Dendritic cell treated with granulocyte-macrophage colony-stimulating factor and Interleukin-4, amounts not matched to agents 40 ng/mL and 50 ng/mL, for 4 days (primary cell): ENCODE results near the gene SLC35B2.
A peak's percentile ranks its signal among the peaks of the same experiment; 100 is the strongest.

ENCODE experiments used
- H3K27ac Mint-ChIP-seq: one replicate; pipeline ENCODE4 v1.8.0; 2022; ENCODE audit warnings: mild to moderate bottlenecking, mixed read lengths
- H3K27me3 Mint-ChIP-seq: one replicate; pipeline ENCODE4 v1.8.0; 2022; ENCODE audit warnings: mild to moderate bottlenecking, mixed read lengths
- H3K36me3 Mint-ChIP-seq: one replicate; pipeline ENCODE4 v1.8.0; 2022; ENCODE audit warnings: low read depth, mixed read lengths
- H3K4me1 Mint-ChIP-seq: one replicate; pipeline ENCODE4 v1.8.0; 2022; ENCODE audit warnings: low read depth, mixed read lengths
- H3K4me3 Mint-ChIP-seq: one replicate; pipeline ENCODE4 v1.8.0; 2022; ENCODE audit warnings: mild to moderate bottlenecking, moderate library complexity, mixed read lengths
- H3K9me3 Mint-ChIP-seq: one replicate; pipeline ENCODE4 v1.8.0; 2022; ENCODE audit warnings: mixed read lengths
- intact Hi-C: fragments of 100-400 bp; cut with micrococcal nuclease; formaldehyde crosslinking; loops from one replicate; pipeline ENCODE4 v1.15.0; 2022

The SLC35B2 gene, protein sequence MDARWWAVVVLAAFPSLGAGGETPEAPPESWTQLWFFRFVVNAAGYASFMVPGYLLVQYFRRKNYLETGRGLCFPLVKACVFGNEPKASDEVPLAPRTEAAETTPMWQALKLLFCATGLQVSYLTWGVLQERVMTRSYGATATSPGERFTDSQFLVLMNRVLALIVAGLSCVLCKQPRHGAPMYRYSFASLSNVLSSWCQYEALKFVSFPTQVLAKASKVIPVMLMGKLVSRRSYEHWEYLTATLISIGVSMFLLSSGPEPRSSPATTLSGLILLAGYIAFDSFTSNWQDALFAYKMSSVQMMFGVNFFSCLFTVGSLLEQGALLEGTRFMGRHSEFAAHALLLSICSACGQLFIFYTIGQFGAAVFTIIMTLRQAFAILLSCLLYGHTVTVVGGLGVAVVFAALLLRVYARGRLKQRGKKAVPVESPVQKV

DNA sequence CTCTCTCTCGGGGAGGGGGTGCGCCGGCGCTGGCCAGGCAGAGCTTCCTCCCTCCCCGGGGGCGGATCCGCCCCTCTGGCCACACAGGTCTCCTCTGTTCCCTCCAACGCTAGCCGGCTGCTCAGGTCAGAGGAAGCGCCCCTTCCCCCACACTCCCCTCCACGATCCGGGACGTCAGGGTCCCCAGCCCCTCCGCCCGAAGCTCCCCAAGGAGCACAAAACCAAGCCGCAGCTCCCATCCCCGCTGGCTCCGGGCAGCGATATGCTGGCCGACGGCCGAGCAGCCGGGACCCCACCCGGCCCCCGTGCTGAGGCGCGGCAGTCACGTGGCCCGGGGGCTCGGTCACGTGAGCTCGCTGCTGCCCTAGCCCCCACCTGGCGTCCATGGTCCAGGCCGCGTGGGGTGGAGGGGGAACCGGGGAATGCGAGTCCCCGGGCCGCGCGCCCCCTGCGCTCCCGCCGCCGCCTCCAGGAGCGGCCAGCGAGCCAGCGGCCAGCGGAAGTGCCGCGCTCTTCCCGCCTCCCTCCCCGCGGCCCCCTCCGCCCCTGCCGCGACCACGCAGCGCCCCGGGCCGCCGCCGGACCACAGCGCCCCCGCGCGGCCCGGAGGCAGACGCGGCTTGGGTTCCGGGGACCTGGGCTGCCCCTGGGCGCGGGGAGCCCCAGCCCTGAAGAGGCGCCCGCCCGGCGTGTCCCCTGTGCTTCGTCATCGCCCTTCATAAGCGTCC lies at the start of gene SLC35B2:
SLC35B2 (minus strand) TSS at position 504 of the 728 bp plus-strand sequence; CDS start at position 386, 118 bp downstream.
- Mint-ChIP-seq H3K4me1 (peaks cover 90% of the 10 kb centered on the region), H3K4me3 (peak within 1 kb of the TSS; percentile 89), H3K9me3 (no peaks in the 10 kb centered on the region), H3K27me3 (no peaks in the 10 kb centered on the region), H3K27ac (peak within 1 kb of the TSS; percentile 86), H3K36me3 (peaks cover 97% of the 10 kb centered on the region)
- intact Hi-C loops = no loop called here

DNA sequence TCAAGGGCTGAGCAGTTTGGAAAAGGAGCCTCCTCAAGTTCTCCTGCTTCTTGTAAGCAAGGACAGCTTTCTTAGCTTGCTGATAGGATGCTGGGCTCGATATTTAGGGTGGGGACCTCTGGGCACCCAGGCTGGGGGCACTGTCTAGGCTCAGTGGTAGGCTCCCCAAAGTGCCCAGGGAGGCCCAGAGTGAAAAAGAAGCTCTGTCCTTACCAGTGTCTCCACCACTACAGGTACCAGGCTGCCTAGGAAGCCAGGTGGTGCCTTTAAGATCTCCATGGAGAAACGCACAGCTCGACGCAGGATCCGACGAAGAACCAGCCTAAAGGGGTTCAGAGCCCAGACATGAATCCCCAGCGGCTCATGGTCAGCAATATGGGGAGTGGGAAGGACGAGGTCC lies 49.4 kb upstream of the SLC35B2 start:
- H3K4me3 Mint-ChIP-seq = no peak overlapping the region
- peaks cover 15% of the 10 kb centered on the region for H3K4me1 Mint-ChIP-seq
- H3K9me3 Mint-ChIP-seq = no peaks in the 10 kb centered on the region
- peaks cover 100% of the 10 kb centered on the region for H3K36me3 Mint-ChIP-seq
- intact Hi-C loops = no loop called here
- H3K27me3 Mint-ChIP-seq = no peaks in the 10 kb centered on the region
- no peak overlapping the region for H3K27ac Mint-ChIP-seq

DNA sequence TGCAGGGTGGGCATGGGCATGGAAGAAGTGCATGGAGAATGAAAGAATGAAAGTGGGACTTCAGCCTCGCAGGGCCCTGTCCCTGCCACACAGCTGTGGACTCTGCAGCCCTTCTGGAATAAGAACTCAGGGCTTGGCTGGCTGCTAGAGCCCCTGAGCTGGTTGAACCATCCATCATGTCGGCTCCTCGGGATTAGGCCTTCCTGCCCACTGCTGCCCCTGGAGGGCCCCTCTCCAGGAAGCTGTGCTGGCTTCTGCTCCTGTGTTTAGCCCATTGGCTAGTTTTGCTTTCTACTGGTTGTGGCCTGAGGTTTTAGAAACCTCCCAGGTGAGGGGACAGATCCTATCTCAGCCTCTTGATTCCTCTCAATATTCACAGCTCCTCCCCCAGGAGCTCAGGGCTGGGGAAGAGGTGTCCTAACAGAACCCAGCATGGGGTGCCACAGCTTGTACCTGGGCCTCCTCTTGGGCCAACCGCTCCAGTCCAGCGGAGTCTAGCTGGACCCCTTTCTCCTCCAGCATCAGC lies 47.9 kb upstream of the SLC35B2 start:
- intact Hi-C loops = no loop called here
- peaks cover 100% of the 10 kb centered on the region for H3K36me3 Mint-ChIP-seq
- no peak overlapping the region for H3K4me3 Mint-ChIP-seq
- H3K27me3 Mint-ChIP-seq = no peaks in the 10 kb centered on the region
- H3K9me3 Mint-ChIP-seq = no peaks in the 10 kb centered on the region
- H3K4me1 Mint-ChIP-seq = peaks cover 15% of the 10 kb centered on the region
- H3K27ac Mint-ChIP-seq = no peak overlapping the region

DNA sequence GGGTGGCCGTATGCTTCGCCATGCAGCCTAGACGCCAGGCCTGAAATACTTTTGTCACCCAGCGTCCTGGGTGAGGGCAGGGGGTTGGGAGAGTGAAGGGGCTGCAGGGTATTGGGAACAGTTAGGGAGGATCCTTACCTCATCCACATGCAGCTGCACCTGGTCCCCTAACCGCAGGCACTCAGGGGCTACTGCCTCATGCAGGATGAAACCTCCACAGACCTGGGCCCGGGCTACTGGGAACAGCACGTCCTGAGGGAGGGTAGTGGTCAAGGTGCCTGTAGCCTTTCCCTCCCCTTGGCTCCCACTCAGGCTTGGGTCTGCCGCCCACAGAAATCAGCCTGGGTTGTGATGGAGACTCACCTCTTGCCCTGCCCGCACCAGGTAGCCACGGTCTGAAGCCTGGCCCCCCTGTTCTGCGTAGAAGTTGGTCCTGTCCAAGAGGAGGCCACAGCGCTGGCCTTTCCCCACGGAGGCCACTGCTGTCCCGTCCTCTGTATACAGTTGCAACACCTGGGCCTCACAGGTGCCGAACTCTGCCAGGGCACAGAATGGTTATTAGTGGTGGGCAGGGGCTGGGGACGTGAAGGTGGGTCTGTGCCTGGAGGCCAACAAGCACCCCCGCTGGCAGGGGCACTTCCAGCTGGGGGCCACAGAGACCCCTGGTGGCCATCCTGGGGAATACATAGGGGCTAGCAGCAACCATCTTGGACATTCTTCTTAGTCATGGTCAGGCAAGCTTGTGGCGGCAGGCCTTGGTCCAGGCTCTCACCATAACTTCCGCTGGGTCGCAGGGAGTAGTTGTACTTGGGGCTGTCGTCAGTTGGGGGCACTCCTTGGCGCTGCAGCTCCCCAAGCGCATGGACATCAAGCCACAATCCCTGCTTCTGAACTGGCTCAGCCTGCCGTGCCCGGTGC lies 47.2 kb upstream of the SLC35B2 start:
- peaks cover 15% of the 10 kb centered on the region for H3K4me1 Mint-ChIP-seq
- H3K4me3 Mint-ChIP-seq = no peak overlapping the region
- H3K27me3 Mint-ChIP-seq = peaks cover 2% of the 10 kb centered on the region
- intact Hi-C loops = loop anchor here (1.0 kb wide), 1 partner anchor 36 kb away; no protein-coding TSS in a partner anchor
- peaks cover 97% of the 10 kb centered on the region for H3K36me3 Mint-ChIP-seq
- no peak overlapping the region for H3K27ac Mint-ChIP-seq
- H3K9me3 Mint-ChIP-seq = no peaks in the 10 kb centered on the region

DNA sequence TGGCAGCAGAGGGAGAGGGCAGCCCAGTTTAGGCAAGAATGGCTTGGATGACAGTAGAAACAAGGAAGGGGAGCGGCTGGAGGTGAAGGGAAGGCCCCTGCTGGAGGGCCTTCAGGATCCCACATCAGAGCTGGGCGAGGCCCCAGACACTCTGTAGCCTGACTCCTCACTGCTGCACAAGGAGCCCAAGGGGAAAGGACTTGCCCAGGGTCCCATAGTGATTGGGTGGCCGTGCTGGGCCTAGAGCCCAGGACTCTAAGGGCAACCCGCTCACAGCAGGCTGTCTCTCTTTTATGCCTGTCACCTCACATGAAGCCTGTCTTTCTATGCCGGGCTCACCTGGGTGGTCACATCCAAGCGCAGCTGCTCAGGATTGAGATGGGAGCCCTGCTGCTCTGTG lies 46.5 kb upstream of the SLC35B2 start:
- no peaks in the 10 kb centered on the region for H3K9me3 Mint-ChIP-seq
- intact Hi-C loops = loop anchor here (1.0 kb wide), 1 partner anchor 36 kb away; no protein-coding TSS in a partner anchor
- no peak overlapping the region for H3K4me3 Mint-ChIP-seq
- peaks cover 15% of the 10 kb centered on the region for H3K4me1 Mint-ChIP-seq
- H3K36me3 Mint-ChIP-seq = peaks cover 96% of the 10 kb centered on the region
- no peak overlapping the region for H3K27ac Mint-ChIP-seq
- peaks cover 9% of the 10 kb centered on the region for H3K27me3 Mint-ChIP-seq

DNA sequence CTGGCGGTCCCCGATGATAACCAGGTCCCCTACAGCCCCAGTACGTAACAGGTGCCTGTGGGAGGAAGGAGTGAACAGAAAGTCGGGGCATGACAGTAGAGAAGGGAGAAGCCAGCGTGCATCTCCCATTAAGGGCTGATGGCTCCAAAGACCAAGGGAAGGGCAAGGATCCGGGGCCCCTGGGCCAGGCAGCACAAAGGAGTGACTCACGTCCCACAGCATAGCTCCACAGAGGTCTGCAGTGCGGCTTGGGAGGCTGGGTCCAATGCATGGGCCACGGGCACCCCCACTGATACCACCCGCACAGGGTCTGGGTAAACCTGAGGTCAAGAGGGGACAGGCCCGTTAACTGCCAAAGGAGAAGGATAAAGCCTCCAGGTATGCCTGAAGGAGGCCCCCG lies 45.5 kb upstream of the SLC35B2 start:
- peaks cover 86% of the 10 kb centered on the region for H3K36me3 Mint-ChIP-seq
- H3K27me3 Mint-ChIP-seq = peaks cover 19% of the 10 kb centered on the region
- H3K4me3 Mint-ChIP-seq = no peak overlapping the region
- no peak overlapping the region for H3K27ac Mint-ChIP-seq
- H3K4me1 Mint-ChIP-seq = peaks cover 18% of the 10 kb centered on the region
- intact Hi-C loops = no loop called here
- no peaks in the 10 kb centered on the region for H3K9me3 Mint-ChIP-seq

DNA sequence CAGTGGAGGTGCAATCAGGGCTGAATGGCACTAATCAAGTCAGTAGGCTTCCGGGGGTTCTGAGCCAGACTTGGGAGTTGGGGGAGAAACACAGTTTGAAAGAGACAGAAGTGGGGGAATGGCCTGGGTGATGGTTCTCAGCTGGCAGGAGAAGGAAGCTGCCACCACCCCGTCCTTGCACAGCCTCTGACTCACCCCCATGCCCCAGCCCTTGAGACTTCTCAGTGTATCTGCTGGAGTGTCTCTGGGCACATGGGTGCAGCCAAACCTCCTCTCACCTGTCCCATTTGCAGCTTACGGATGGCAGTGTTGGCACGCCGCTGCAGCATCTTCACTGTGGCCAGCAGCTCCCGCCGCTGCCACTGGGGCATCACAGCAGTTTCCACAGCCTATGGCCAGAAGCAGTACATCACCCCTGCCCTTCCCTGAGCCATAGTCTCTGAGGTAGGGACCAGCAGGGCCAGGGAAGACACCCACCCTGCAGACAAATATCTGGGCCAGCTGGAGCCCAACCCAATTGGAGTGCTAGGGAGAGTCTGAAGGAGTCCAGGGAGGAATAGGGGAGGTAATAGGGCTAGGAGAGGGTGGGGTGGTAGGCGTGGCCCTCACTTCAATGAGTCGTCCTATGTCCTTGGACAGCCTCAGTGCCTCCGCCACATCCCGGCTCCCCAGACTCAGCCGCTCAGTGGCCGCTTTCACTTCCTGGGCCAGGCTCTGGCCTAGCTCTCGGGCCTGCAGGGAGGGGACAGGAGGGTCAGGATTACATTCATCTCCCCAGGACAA lies 44.6 kb upstream of the SLC35B2 start:
- peaks cover 77% of the 10 kb centered on the region for H3K36me3 Mint-ChIP-seq
- no peak overlapping the region for H3K4me3 Mint-ChIP-seq
- peaks cover 26% of the 10 kb centered on the region for H3K27me3 Mint-ChIP-seq
- H3K9me3 Mint-ChIP-seq = no peaks in the 10 kb centered on the region
- intact Hi-C loops = no loop called here
- H3K4me1 Mint-ChIP-seq = peaks cover 24% of the 10 kb centered on the region
- no peak overlapping the region for H3K27ac Mint-ChIP-seq

DNA sequence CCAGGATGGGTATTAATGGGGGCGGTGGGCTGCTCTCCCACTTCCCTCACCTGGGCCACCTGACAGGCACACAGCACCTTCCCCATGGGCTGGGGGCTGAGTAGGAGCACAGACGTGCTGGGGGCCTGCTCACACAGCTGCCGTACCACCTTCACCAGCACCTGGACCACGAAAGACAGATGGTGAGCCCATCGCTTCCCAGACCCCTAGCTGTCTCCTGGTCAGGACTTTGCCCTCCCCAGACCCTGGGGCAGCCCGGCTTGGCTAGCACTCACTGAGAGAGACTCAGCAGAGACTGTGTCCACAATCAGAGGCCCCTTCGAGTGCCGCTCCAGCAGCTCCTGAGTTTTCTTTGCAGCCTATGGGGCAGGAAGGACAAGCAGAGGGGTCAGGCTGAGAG lies 43.8 kb upstream of the SLC35B2 start:
- no peaks in the 10 kb centered on the region for H3K9me3 Mint-ChIP-seq
- H3K36me3 Mint-ChIP-seq = peaks cover 69% of the 10 kb centered on the region
- H3K4me3 Mint-ChIP-seq = no peak overlapping the region
- peaks cover 30% of the 10 kb centered on the region for H3K4me1 Mint-ChIP-seq
- no peak overlapping the region for H3K27ac Mint-ChIP-seq
- intact Hi-C loops = no loop called here
- peaks cover 35% of the 10 kb centered on the region for H3K27me3 Mint-ChIP-seq

DNA sequence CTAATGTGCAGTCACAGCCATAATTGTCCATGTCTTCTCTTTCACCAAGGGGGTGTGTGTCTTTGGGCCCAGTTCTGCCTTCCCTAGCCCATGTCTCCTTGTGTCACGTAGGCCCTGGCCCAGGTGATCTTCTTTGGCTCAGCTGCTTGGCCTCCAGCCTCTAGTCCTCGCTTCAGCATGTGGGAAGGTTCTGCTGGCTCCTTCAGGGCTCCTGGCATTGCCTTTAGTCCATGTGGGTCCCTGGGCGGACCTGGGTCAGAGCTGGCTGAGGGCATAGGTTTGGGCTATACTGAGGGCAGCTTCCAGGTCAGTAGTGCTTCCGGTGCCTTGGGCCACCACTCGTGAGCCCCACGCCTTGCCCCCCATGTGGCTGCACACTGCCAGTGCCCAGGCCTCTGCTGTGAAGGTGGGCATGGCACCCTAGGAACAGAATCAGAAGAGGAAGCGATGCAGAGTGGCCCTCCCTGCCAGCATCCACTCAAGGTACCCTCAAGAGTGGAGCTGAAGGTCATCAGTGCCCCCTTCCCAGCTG lies 43.0 kb upstream of the SLC35B2 start:
- Mint-ChIP-seq H3K27me3 (peaks cover 37% of the 10 kb centered on the region), H3K27ac (no peak overlapping the region), H3K4me3 (no peak overlapping the region), H3K4me1 (peaks cover 30% of the 10 kb centered on the region), H3K9me3 (no peaks in the 10 kb centered on the region), H3K36me3 (peaks cover 61% of the 10 kb centered on the region)
- intact Hi-C loops = no loop called here

DNA sequence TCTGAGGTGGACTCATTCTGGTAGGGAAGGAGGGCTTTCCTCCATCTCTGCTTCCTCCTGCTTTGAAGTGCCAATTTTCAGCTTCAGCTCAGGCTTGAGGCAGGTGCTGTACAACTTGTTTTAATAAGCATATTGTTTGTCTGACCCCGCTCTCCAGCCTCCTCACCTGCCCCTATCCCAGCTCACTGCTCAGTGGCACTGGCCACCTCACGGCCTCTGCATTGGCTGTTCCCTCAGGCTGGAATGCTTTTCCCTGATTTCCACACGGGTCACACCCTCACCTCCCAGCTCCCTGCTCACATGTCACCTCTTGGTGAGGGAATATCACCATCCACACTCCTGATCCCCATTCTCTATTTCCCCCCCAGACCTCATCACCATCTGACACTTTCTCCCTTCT lies 41.5 kb upstream of the SLC35B2 start:
- H3K4me3 Mint-ChIP-seq = no peak overlapping the region
- peaks cover 48% of the 10 kb centered on the region for H3K27me3 Mint-ChIP-seq
- no peak overlapping the region for H3K27ac Mint-ChIP-seq

DNA sequence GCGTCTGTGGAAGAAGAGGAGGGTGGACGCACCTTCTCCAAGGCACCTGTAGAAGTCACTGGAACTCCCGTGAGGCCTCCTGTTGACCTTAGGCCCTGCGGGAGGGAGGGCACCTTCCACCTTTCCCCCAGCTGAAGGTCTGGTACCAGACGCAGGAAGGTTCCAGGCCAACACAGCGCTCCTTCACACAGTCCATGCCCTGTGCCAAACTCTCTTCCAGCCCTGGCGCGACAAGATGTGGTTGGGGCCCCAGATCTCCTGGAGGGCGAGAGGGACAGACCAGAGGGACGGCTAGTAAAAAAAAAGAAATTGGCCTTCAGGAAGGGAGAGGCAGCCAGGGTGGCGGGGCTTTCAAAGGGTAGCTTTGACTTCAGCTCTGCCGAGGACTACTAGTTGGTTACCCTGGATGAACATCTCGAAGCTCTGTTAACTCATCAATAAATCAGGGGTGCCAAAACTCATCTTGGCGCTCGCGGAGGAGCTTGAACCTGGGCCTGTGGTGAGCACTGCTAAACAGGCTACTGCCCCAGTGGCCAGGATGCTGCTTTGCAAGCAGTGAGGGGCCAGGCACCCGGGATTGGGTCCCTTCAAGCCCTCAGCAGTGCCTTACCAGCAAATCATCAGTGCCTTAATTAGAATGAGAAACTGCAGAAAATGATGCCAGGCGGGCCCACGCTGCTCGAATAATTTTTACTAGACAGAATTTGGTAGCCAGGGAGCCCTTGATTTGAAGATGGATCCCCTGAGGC lies 40.9 kb upstream of the SLC35B2 start:
- Mint-ChIP-seq H3K27me3 (peaks cover 48% of the 10 kb centered on the region), H3K36me3 (peaks cover 40% of the 10 kb centered on the region), H3K9me3 (no peaks in the 10 kb centered on the region), H3K27ac (no peak overlapping the region), H3K4me1 (peaks cover 30% of the 10 kb centered on the region), H3K4me3 (no peak overlapping the region)
- intact Hi-C loops = no loop called here

More for the DNA sequence above, 41.5 kb upstream of the SLC35B2 start:
- Mint-ChIP-seq H3K36me3 (peaks cover 46% of the 10 kb centered on the region), H3K4me1 (peaks cover 30% of the 10 kb centered on the region), H3K9me3 (no peaks in the 10 kb centered on the region)
- intact Hi-C loops = no loop called here
